ENCODE measurements around the gene BLTP1.
"Not testable (repeated sequence)": the region's sequence is repeated elsewhere in the genome, so short reads cannot be mapped to it uniquely, and the experiment has no call there.

DNA sequence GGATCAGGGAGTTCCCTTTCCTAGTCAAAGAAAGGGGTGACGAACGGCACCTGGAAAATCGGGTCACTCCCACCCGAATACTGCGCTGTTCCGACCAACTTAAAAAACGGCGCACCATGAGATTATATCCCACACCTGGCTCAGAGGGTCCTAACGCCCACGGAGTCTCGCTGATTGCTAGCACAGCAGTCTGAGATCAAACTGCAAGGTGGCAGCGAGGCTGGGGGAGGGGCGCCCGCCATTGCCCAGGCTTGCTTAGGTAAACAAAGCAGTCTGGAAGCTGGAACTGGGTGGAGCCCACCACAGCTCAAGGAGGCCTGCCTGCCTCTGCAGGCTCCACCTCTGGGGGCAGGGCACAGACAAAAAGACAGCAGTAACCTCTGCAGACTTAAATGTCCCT, 41.8 kb upstream of the BLTP1 start:
- TF ChIP-seq, protein P1, sequence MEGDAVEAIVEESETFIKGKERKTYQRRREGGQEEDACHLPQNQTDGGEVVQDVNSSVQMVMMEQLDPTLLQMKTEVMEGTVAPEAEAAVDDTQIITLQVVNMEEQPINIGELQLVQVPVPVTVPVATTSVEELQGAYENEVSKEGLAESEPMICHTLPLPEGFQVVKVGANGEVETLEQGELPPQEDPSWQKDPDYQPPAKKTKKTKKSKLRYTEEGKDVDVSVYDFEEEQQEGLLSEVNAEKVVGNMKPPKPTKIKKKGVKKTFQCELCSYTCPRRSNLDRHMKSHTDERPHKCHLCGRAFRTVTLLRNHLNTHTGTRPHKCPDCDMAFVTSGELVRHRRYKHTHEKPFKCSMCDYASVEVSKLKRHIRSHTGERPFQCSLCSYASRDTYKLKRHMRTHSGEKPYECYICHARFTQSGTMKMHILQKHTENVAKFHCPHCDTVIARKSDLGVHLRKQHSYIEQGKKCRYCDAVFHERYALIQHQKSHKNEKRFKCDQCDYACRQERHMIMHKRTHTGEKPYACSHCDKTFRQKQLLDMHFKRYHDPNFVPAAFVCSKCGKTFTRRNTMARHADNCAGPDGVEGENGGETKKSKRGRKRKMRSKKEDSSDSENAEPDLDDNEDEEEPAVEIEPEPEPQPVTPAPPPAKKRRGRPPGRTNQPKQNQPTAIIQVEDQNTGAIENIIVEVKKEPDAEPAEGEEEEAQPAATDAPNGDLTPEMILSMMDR (IDR thresholded peaks at IDR 0.05), result not testable (repeated sequence)
- TF ChIP-seq CBX8 (IDR thresholded peaks at IDR 0.05); SMC3 (IDR thresholded peaks at IDR 0.05); ESRRA (IDR thresholded peaks at IDR 0.05; ENCODE audit: borderline replicate concordance, low read length); CHD2 (IDR thresholded peaks at IDR 0.05; ENCODE audit: low read length, partially characterized antibody): not testable (repeated sequence)
- TF ChIP-seq, protein P2, sequence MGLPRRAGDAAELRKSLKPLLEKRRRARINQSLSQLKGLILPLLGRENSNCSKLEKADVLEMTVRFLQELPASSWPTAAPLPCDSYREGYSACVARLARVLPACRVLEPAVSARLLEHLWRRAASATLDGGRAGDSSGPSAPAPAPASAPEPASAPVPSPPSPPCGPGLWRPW (IDR thresholded peaks at IDR 0.05), result not testable (repeated sequence)

Data from A549 (cell line).